RWPE2 (cell line): ENCODE results near the gene MEIG1.

Experiments
- ATAC-seq: fragments of 200-7000 bp; cut with Tn5 transposase; 3 replicates; pipeline ENCODE4 v1.9.1; 2021; ENCODE audit warnings: low read depth
- DNase-seq: peaks from one replicate; pipeline ENCODE4 v3.0.0-alpha.2; 2020; ENCODE audit warnings: low spot score
- H3K27ac ChIP-seq: fragments of 450-650 bp; 2 replicates; pipeline ENCODE4 v1.5.1; 2017; ENCODE audit warnings: mild to moderate bottlenecking; ENCODE audit not compliant: poor library complexity, severe bottlenecking
- H3K27me3 ChIP-seq: fragments of 250-450 bp; sonication (Bioruptor Pico); 2 replicates; pipeline ENCODE4 v1.5.1; 2021; ENCODE audit warnings: mild to moderate bottlenecking, moderate library complexity; ENCODE audit not compliant: insufficient read depth, poor library complexity, severe bottlenecking
- H3K36me3 ChIP-seq: fragments of 250-450 bp; sonication (Bioruptor Pico); 2 replicates; pipeline ENCODE4 v1.5.1; 2020; ENCODE audit warnings: low read depth, mild to moderate bottlenecking, moderate library complexity
- H3K4me1 ChIP-seq: fragments of 250-450 bp; sonication (Bioruptor Pico); 2 replicates; pipeline ENCODE4 v1.5.1; 2021; ENCODE audit warnings: mild to moderate bottlenecking, moderate library complexity; ENCODE audit not compliant: insufficient read depth, poor library complexity, severe bottlenecking
- H3K4me3 ChIP-seq: fragments of 250-450 bp; sonication (Bioruptor Pico); 2 replicates; pipeline ENCODE4 v1.5.1; 2021; ENCODE audit warnings: mild to moderate bottlenecking, moderate library complexity; ENCODE audit not compliant: severe bottlenecking
- H3K9me3 ChIP-seq: fragments of 250-450 bp; sonication (Bioruptor Pico); 2 replicates; pipeline ENCODE4 v1.5.1; 2021; ENCODE audit warnings: mild to moderate bottlenecking, moderate library complexity; ENCODE audit not compliant: severe bottlenecking
- TF ChIP-seq, protein P1 (sequence below): fragments of 450-650 bp; IDR thresholded peaks from one replicate; pipeline ENCODE4 v1.5.1; 2017; ENCODE audit warnings: mild to moderate bottlenecking, moderate library complexity; ENCODE audit not compliant: poor library complexity, severe bottlenecking

Gene MEIG1

DNA sequence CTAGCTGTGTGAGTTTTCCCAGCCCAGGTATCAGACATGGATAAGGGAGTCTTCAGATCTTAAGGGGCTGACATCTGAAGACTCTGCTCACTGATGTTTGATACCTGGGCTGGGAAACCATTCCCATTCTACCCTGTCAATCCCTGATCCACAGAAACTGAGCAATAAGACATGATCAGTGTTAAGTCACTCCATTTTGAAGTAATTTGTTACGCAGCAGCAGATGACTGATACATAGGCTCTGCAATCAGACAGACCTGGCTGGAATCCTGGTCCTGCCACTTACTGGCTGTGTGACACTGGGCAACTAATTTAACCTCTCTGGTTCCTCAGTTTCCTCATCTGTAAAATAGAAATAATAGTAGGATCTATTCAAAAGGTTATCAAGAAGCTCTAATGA is 11.9 kb upstream of the MEIG1 start:
- Histone ChIP-seq H3K36me3 (peaks cover 76% of the 10 kb centered on the region), H3K27ac (no peak overlapping the region), H3K9me3 (no peaks in the 10 kb centered on the region), H3K4me1 (peaks cover 3% of the 10 kb centered on the region), H3K4me3 (no peak overlapping the region), H3K27me3 (no peaks in the 10 kb centered on the region)
- ATAC-seq, result no peak
- DNase-seq, result no peak
- TF ChIP-seq, protein P1, sequence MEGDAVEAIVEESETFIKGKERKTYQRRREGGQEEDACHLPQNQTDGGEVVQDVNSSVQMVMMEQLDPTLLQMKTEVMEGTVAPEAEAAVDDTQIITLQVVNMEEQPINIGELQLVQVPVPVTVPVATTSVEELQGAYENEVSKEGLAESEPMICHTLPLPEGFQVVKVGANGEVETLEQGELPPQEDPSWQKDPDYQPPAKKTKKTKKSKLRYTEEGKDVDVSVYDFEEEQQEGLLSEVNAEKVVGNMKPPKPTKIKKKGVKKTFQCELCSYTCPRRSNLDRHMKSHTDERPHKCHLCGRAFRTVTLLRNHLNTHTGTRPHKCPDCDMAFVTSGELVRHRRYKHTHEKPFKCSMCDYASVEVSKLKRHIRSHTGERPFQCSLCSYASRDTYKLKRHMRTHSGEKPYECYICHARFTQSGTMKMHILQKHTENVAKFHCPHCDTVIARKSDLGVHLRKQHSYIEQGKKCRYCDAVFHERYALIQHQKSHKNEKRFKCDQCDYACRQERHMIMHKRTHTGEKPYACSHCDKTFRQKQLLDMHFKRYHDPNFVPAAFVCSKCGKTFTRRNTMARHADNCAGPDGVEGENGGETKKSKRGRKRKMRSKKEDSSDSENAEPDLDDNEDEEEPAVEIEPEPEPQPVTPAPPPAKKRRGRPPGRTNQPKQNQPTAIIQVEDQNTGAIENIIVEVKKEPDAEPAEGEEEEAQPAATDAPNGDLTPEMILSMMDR, result no peak

DNA sequence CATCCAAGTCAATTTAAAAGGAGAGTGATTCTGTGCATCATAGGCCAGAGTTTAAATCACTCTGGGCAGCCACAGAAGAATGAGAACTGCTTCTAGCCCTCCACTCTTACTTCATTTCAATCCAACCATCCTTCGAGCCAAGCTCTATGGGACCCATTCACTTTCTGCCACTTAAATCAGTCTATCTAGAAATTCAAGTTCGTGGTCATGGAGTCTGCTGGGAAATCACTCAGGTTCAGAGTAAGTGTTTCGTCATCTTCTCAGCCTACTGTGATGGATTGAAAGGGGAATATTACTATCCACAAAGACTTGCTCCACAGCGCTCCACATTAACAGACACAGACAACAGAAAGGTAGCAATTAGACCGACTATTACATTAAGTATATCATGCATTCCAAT is 9.9 kb upstream of the MEIG1 start:
- DNase-seq (no peak), ATAC-seq (no peak)
- Histone ChIP-seq H3K9me3 (no peaks in the 10 kb centered on the region), H3K27me3 (no peaks in the 10 kb centered on the region), H3K27ac (no peak overlapping the region), H3K4me3 (no peak overlapping the region), H3K4me1 (peaks cover 3% of the 10 kb centered on the region), H3K36me3 (peaks cover 75% of the 10 kb centered on the region)
- TF ChIP-seq, protein P1, result no peak

DNA sequence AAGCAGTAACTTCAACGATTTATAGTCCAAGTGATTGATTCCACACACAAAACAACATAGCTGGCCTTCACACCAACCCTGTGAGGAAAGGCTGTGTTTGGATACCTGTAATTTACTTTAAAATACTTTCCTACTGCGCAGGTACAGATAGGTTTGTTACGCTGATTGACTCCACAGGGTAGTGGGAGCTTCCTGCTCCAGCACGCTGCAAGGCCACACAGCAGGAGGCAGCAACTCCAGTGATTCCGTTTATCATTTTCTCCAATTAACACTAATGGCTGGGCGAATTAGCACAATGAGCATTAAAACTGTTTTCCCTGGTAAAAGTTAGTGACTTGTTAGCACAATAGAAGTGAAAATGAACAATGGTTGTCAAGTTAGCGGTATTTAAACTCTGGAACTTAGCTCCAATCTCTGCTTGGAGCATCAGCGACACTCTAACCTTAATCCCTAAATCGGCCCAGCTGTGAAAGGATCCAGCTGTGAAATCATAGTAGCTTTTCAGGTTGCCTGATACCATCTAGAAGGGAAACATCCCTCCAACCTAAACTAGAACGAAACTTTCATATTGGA is 6.3 kb upstream of the MEIG1 start:
- H3K4me3 ChIP-seq, result peak overlapping the region; percentile 54
- TF ChIP-seq, protein P1, result no peak
- DNase-seq (no peak), ATAC-seq (no peak)
- H3K27me3 ChIP-seq, result no peaks in the 10 kb centered on the region
- no peaks in the 10 kb centered on the region for H3K9me3 ChIP-seq
- H3K27ac ChIP-seq, result peak overlapping the region; percentile 88
- peaks cover 40% of the 10 kb centered on the region for H3K36me3 ChIP-seq
- H3K4me1 ChIP-seq, result peaks cover 7% of the 10 kb centered on the region

DNA sequence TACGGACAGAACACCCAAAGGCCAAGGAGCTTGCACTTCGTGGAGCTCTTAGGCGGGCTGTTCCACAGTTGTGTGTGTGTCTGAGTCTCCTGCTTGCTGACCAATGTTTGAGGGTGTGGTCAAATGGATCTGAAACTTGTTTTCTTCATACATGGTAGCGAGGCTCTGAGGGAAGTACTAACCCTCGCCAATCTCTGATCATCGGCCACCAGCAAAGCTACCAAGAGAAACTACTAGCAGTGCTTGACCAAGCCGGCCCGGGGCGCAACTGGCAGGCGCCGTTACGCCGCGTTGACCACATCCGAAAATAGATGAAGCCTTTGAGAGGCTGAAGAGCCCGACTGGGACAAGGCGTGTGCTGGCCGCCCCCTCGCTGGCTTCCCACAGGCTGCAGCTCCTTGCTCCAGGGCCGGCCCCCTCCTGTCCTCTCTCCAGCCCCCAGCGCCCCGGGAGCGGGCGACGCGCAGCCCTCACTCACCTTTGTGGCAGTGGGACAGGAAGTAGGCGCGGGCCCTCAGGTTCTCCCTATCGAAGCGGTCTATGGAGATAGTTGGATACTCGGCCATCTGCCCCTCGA is 5.7 kb upstream of the MEIG1 start:
- peak; percentile 51 for DNase-seq

More for the DNA sequence above, 5.7 kb upstream of the MEIG1 start:
- no peaks in the 10 kb centered on the region for H3K9me3 ChIP-seq
- peaks cover 34% of the 10 kb centered on the region for H3K36me3 ChIP-seq
- H3K4me3 ChIP-seq, result peak overlapping the region; percentile 54
- peaks cover 7% of the 10 kb centered on the region for H3K4me1 ChIP-seq
- H3K27ac ChIP-seq, result peak overlapping the region; percentile 88
- ATAC-seq, result peak; percentile 48
- TF ChIP-seq, protein P1, result no peak
- no peaks in the 10 kb centered on the region for H3K27me3 ChIP-seq
